Neural cell (in vitro differentiated cells): ENCODE results near the gene DIP2C. TPM values are rescaled to one million over a fixed set of nuclear protein-coding genes. Genes with fewer than 3 reads are reported as not detected.

Experiments
- H2AFZ ChIP-seq: fragments of 200-600, 300-800 bp; sonication (generic), shearing (Covaris generic); 2 replicates; pipeline ENCODE4 v1.6.0; 2014; ENCODE audit warnings: low read depth, mild to moderate bottlenecking, antibody characterized with exemption, low read length, moderate library complexity
- H3F3A ChIP-seq: fragments of 200-600 bp; shearing (Covaris generic); 2 replicates; pipeline ENCODE4 v1.6.1; 2016; ENCODE audit warnings: mild to moderate bottlenecking, moderate library complexity, mixed read lengths, antibody characterized with exemption, low read length; ENCODE audit not compliant: insufficient read depth, poor library complexity, severe bottlenecking
- H3K27ac ChIP-seq: fragments of 200-600, 300-800 bp; sonication (generic), shearing (Covaris generic); 2 replicates; pipeline ENCODE4 v1.5.1; 2014; ENCODE audit warnings: mild to moderate bottlenecking, low read length, moderate library complexity
- H3K27me3 ChIP-seq: fragments of 300-800, 200-600 bp; sonication (generic), shearing (Covaris generic); 2 replicates; pipeline ENCODE4 v1.6.0; 2014; ENCODE audit warnings: mild to moderate bottlenecking, low read depth, low read length, moderate library complexity; ENCODE audit not compliant: insufficient read depth
- H3K36me3 ChIP-seq: fragments of 300-800, 200-600 bp; sonication (generic), shearing (Covaris generic); 2 replicates; pipeline ENCODE4 v1.5.1; 2014; ENCODE audit warnings: mild to moderate bottlenecking, antibody characterized with exemption, low read length, moderate library complexity; ENCODE audit not compliant: insufficient read depth
- H3K4me2 ChIP-seq: fragments of 300-800, 200-600 bp; sonication (generic), shearing (Covaris generic); 2 replicates; pipeline ENCODE4 v1.6.0; 2014; ENCODE audit warnings: mild to moderate bottlenecking, low read length
- H3K4me3 ChIP-seq: fragments of 300-800, 200-600 bp; sonication (generic), shearing (Covaris generic); 2 replicates; pipeline ENCODE4 v1.5.1; 2014; ENCODE audit warnings: mild to moderate bottlenecking, low read length, moderate library complexity
- H3K79me2 ChIP-seq: fragments of 200-600 bp; shearing (Covaris generic); replicated peaks from 2 replicates; pipeline ENCODE4 v1.6.0; 2014; ENCODE audit warnings: mild to moderate bottlenecking, low read length, moderate library complexity; ENCODE audit not compliant: insufficient read depth
- H3K9ac ChIP-seq: fragments of 300-800, 200-600 bp; sonication (generic), shearing (Covaris generic); 2 replicates; pipeline ENCODE4 v1.6.1; 2016; ENCODE audit warnings: mild to moderate bottlenecking, low read length, mixed read lengths
- H3K9me2 ChIP-seq: fragments of 200-600 bp; shearing (Covaris generic); 2 replicates; pipeline ENCODE4 v1.6.1; 2016; ENCODE audit warnings: mild to moderate bottlenecking, low read length, mixed read lengths; ENCODE audit not compliant: insufficient read depth
- H3K9me3 ChIP-seq: fragments of 200-600, 300-800 bp; sonication (generic), shearing (Covaris generic); 2 replicates; pipeline ENCODE4 v1.6.1; 2016; ENCODE audit warnings: mild to moderate bottlenecking, mixed run types, low read length, moderate library complexity, mixed read lengths
- H4K20me1 ChIP-seq: fragments of 200-600 bp; shearing (Covaris generic); 2 replicates; pipeline ENCODE4 v1.6.1; 2016; ENCODE audit warnings: mild to moderate bottlenecking, mixed run types; ENCODE audit not compliant: insufficient read depth
- CTCF ChIP-seq: fragments of 450-650 bp; IDR thresholded peaks from 2 replicates; pipeline ENCODE4 v1.5.1; 2014; ENCODE audit warnings: antibody characterized with exemption, mild to moderate bottlenecking, moderate library complexity; ENCODE audit not compliant: poor library complexity, severe bottlenecking
- EP300 ChIP-seq: fragments of 450-650 bp; conservative IDR thresholded peaks from 2 replicates; pipeline ENCODE4 v1.6.1; 2014; ENCODE audit warnings: antibody characterized with exemption, mild to moderate bottlenecking, moderate library complexity; ENCODE audit not compliant: poor library complexity, severe bottlenecking
- EZH2 ChIP-seq: fragments of 200-600, 300-800 bp; shearing (Covaris generic), sonication (generic); IDR thresholded peaks from 2 replicates; pipeline ENCODE4 v1.6.1; 2014; ENCODE audit warnings: antibody characterized with exemption, low read length, borderline replicate concordance, mild to moderate bottlenecking; ENCODE audit not compliant: insufficient read depth, poor library complexity, severe bottlenecking
- MXI1 ChIP-seq: fragments of 450-650 bp; conservative IDR thresholded peaks from 2 replicates; pipeline ENCODE4 v1.6.1; 2014; ENCODE audit warnings: antibody characterized with exemption, mild to moderate bottlenecking; ENCODE audit not compliant: poor library complexity, severe bottlenecking
- POLR2AphosphoS5 ChIP-seq: IDR thresholded peaks from 2 replicates; pipeline ENCODE4 v1.6.1; 2012
- RAD21 ChIP-seq: fragments of 450-650 bp; conservative IDR thresholded peaks from 2 replicates; pipeline ENCODE4 v1.6.1; 2014; ENCODE audit warnings: antibody characterized with exemption, mild to moderate bottlenecking, moderate library complexity
- REST ChIP-seq: IDR thresholded peaks from 2 replicates; pipeline ENCODE4 v1.6.1; 2012; ENCODE audit warnings: borderline replicate concordance
- SMC3 ChIP-seq: fragments of 450-650 bp; conservative IDR thresholded peaks from 2 replicates; pipeline ENCODE4 v1.6.1; 2014; ENCODE audit warnings: antibody characterized with exemption, mild to moderate bottlenecking, moderate library complexity; ENCODE audit not compliant: poor library complexity
- TAF1 ChIP-seq: IDR thresholded peaks from 2 replicates; pipeline ENCODE4 v1.6.1; 2012; ENCODE audit warnings: low read depth
- polyA plus RNA-seq: library from polyadenylated mRNA; depleted of rRNA; stranded (reverse); fragments of >200 nt; gene quantifications from 2 replicates; pipeline ENCODE4 v1.2.3, GENCODE V29; 2014

Gene DIP2C
- polyA plus RNA-seq, 1 donor from 2014 or later: 24.1 TPM

- Histone ChIP-seq H3K4me2 (no peak overlapping the region), H2AFZ (no peak overlapping the region), H3K27me3 (no peaks in the 10 kb centered on the region), H3F3A (no peaks in the 10 kb centered on the region), H3K27ac (no peak overlapping the region), H3K36me3 (no peaks in the 10 kb centered on the region), H3K9me2 (no peaks in the 10 kb centered on the region), H3K79me2 (peaks cover 34% of the 10 kb centered on the region), H3K9me3 (no peaks in the 10 kb centered on the region), H4K20me1 (peaks cover 9% of the 10 kb centered on the region), H3K9ac (no peak overlapping the region), H3K4me3 (no peak overlapping the region)
- TF ChIP-seq MXI1: no peak
- no peak for TF ChIP-seq EP300
- no peak for TF ChIP-seq REST
- TF ChIP-seq SMC3: no peak
- TF ChIP-seq POLR2AphosphoS5: no peak
- no peak for TF ChIP-seq TAF1
- TF ChIP-seq CTCF: no peak
- TF ChIP-seq EZH2: no peak
- no peak for TF ChIP-seq RAD21
These were observed 170.3 kb downstream of the DIP2C start for GRCh38 chr10:519055-519715.

- Histone ChIP-seq H3K36me3 (no peaks in the 10 kb centered on the region), H3K27ac (no peak overlapping the region), H3K4me2 (no peak overlapping the region), H3K9me2 (no peaks in the 10 kb centered on the region), H3K9ac (no peak overlapping the region), H2AFZ (no peak overlapping the region), H3K27me3 (no peaks in the 10 kb centered on the region), H3K4me3 (no peak overlapping the region), H3K9me3 (no peaks in the 10 kb centered on the region), H3K79me2 (peaks cover 34% of the 10 kb centered on the region), H3F3A (no peaks in the 10 kb centered on the region), H4K20me1 (peaks cover 12% of the 10 kb centered on the region)
- TF ChIP-seq MXI1 (no peak), REST (no peak), CTCF (no peak), POLR2AphosphoS5 (no peak), SMC3 (no peak), TAF1 (no peak), EP300 (no peak), RAD21 (no peak), EZH2 (no peak)
These were observed 171.5 kb downstream of the DIP2C start for GRCh38 chr10:517872-518475.
